ENCODE measurements around the gene MAPK8IP3. TPM values are rescaled to one million over a fixed set of nuclear protein-coding genes. Genes with fewer than 3 reads are reported as not detected.

Gene MAPK8IP3
- total RNA-seq, 4 donors from 2014 or later: 78.1 to 456 (median 193) TPM

- Histone ChIP-seq H3K27me3 (no peaks in the 10 kb centered on the region), H3K27ac (no peak overlapping the region), H3K9me3 (no peaks in the 10 kb centered on the region), H3K36me3 (peaks cover 0 to 46% (median 0%) of the 10 kb centered on the region in 3 donors), H3K4me1 (no peaks in the 10 kb centered on the region), H3K4me3 (no peak overlapping the region)
- no peak for DNase-seq
- no peak for TF ChIP-seq POLR2A (IDR thresholded peaks at IDR 0.05)
- TF ChIP-seq, protein P1, sequence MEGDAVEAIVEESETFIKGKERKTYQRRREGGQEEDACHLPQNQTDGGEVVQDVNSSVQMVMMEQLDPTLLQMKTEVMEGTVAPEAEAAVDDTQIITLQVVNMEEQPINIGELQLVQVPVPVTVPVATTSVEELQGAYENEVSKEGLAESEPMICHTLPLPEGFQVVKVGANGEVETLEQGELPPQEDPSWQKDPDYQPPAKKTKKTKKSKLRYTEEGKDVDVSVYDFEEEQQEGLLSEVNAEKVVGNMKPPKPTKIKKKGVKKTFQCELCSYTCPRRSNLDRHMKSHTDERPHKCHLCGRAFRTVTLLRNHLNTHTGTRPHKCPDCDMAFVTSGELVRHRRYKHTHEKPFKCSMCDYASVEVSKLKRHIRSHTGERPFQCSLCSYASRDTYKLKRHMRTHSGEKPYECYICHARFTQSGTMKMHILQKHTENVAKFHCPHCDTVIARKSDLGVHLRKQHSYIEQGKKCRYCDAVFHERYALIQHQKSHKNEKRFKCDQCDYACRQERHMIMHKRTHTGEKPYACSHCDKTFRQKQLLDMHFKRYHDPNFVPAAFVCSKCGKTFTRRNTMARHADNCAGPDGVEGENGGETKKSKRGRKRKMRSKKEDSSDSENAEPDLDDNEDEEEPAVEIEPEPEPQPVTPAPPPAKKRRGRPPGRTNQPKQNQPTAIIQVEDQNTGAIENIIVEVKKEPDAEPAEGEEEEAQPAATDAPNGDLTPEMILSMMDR (IDR thresholded peaks at IDR 0.05): no peak
Measured at GRCh38 chr16:1808691-1809090, 102.7 kb downstream of the MAPK8IP3 start.

DNA sequence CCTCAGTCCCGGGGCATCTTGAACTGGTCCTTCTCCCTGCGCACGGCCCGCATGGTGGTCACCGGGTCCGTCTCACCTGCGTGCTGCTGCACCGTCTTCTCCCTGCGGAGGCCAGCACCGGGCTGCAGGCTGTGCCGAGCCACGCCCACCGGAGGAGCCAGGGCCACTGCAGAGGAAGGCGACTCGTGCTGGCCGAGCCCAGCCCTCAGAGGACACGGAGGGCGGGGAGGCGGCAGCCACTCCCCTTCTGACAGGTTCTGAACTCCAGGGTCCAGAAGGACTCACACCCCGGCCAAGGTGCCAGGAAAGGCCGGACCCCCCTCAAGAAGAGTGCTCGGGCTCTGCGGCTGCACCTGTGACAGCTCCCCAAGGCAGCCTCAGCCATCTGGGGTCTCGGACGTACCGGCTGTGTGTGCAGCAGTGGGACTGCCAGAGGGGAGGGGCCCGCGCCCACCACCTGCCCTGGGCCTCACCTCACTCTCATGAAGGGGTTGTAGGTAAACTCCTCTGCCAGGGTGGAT lies 103.3 kb downstream of the MAPK8IP3 start:
- Histone ChIP-seq H3K9me3 (no peaks in the 10 kb centered on the region), H3K27me3 (no peaks in the 10 kb centered on the region), H3K4me3 (no peak overlapping the region), H3K4me1 (no peaks in the 10 kb centered on the region), H3K36me3 (peaks cover 0 to 46% (median 0%) of the 10 kb centered on the region in 3 donors), H3K27ac (no peak overlapping the region)
- TF ChIP-seq, protein P1 (IDR thresholded peaks at IDR 0.05): no peak
- no peak for TF ChIP-seq POLR2A (IDR thresholded peaks at IDR 0.05)
- DNase-seq: peak in 1 of 3 donors; percentile 65

DNA sequence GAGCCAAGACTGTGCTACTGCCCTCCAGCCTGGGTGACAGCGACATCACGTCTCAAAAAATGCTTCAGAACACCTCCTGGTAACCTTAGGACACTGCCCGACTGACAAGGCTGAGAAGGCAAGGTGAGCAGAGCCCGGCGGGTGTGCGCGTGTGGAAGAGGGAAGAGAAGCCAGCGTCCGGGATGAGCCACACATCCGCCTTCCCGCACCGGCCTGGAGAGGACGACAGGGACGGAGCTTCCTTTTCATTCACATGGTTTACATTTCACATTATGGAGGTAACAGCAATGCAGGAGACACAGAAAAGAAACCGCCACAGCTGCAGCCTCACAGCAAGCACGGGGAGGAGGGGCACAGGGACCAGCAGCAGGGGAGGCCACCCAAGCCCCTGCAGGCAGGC lies 104.1 kb downstream of the MAPK8IP3 start:
- DNase-seq: no peak
- H3K4me1 ChIP-seq: no peaks in the 10 kb centered on the region
- no peak overlapping the region for H3K27ac ChIP-seq
- peaks cover 0 to 46% (median 0%) of the 10 kb centered on the region in 3 donors for H3K36me3 ChIP-seq
- no peak overlapping the region for H3K4me3 ChIP-seq
- no peaks in the 10 kb centered on the region for H3K27me3 ChIP-seq
- TF ChIP-seq POLR2A (IDR thresholded peaks at IDR 0.05): no peak
- TF ChIP-seq, protein P1 (IDR thresholded peaks at IDR 0.05): no peak
- no peaks in the 10 kb centered on the region for H3K9me3 ChIP-seq

DNA sequence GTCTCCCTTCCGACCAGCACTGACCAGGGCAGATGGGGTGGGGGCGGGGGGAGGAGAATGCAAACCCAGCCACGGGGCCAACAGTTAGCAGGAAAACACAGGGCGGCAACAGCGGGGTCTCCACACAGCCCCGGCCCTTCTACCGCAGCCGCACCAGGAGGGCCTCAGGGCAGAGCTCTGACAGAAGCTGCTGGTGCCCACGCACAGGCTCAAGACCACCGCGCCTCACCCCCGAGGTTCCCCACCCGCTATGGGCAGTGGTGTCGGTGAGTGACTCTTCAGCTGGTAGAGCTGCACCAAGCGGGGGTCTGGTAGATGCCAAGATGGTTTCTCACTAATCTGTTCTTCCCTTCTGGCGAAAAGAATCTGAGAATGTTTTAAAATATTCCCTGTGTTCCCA lies 104.5 kb downstream of the MAPK8IP3 start:
- no peak overlapping the region for H3K4me3 ChIP-seq
- DNase-seq: no peak
- no peaks in the 10 kb centered on the region for H3K4me1 ChIP-seq
- TF ChIP-seq, protein P1 (IDR thresholded peaks at IDR 0.05): no peak
- no peak for TF ChIP-seq POLR2A (IDR thresholded peaks at IDR 0.05)
- H3K36me3 ChIP-seq: peaks cover 0 to 48% (median 0%) of the 10 kb centered on the region in 3 donors
- no peaks in the 10 kb centered on the region for H3K9me3 ChIP-seq
- H3K27me3 ChIP-seq: no peaks in the 10 kb centered on the region
- H3K27ac ChIP-seq: no peak overlapping the region

GRCh38 chr16:1812732-1813163 lies 106.8 kb downstream of the MAPK8IP3 start:
- Histone ChIP-seq H3K4me1 (no peaks in the 10 kb centered on the region), H3K4me3 (no peak overlapping the region), H3K27ac (peak overlapping the region in 1 of 4 donors; percentile 39), H3K9me3 (no peaks in the 10 kb centered on the region), H3K27me3 (no peaks in the 10 kb centered on the region), H3K36me3 (peaks cover 0 to 51% (median 4%) of the 10 kb centered on the region in 3 donors)
- no peak for TF ChIP-seq POLR2A (IDR thresholded peaks at IDR 0.05)
- TF ChIP-seq, protein P1 (IDR thresholded peaks at IDR 0.05): peak in 4 of 6 experiments; percentile 41 to 72 (median 66)
- peak; percentile 36 to 81 (median 80) for DNase-seq

Data from Peyer's patch (tissue), 4 donors.